Stimulated activated CD8-positive, alpha-beta memory T cell treated with anti-CD3 and anti-CD28 coated beads, Interleukin-2, amount 100 ng/mL, for 48 hours (primary cell): ENCODE measurements around the gene P2RX4.
"Not testable (repeated sequence)": the region's sequence is repeated elsewhere in the genome, so short reads cannot be mapped to it uniquely, and the experiment has no call there.

ENCODE experiments used
- DNase-seq, 2 donors: peaks; one replicate each; pipeline ENCODE4 v3.0.0-alpha.2; 2020; ENCODE audit warnings: low read depth in 2 of 2

P2RX4 gene

GRCh38 chr12:121241156-121241970, 31.4 kb downstream of the P2RX4 start:
- no peak for DNase-seq

GRCh38 chr12:121245031-121245430, 35.1 kb downstream of the P2RX4 start:
- DNase-seq, result no peak

GRCh38 chr12:121245951-121246350, 36.0 kb downstream of the P2RX4 start:
- no peak for DNase-seq

DNA sequence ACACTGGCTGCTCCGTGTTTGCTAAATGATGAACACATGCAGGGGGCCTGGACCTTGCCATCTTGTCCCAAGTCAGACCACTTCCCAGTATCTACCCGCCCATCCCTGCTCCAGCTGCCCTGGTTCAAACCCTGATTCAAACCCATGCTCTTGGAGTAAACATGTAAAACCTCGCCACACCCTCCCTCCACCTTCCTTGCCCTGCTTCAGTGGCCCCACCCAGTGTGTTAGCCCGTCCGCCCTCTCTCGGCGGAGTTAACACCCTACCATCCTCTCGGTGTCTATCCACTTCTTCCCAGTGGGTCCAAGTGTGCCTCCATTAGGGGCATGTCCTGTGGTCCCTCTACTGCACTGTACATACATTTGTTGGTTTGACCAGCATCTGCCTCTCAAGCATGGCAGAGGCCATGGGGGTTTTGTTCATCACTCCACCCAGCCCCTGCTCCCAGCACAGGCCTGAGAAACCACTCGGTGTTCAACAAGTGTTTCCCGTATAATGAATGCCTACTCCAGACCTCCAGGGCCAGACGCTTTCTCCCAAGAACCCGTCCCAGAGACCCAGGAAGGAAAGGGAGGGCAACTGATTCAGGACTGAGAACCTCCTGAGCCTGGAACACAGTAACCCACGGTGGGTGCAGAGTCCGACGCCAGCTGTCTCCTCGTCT, 37.1 kb downstream of the P2RX4 start:
- no peak for DNase-seq

DNA sequence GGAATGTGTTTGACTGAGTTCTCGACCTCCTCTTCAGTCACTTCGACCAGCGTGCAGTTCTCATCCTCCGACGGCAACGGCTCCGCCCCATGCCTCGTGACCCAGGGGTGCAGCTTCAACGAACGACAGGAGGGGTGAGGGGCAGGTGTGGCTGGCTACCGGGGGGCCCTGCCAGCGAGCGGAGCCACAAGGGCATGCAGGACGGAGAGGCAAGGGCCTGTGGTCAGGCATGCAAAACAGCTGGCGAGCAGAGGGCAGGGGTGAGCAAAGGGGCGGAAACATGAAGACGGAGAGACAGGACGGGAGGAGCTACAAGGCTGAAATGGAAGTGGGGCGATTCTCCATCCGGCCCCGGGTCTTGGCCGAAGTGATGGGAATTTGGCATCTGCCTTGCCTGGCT, 38.7 kb downstream of the P2RX4 start:
- DNase-seq, result no peak

DNA sequence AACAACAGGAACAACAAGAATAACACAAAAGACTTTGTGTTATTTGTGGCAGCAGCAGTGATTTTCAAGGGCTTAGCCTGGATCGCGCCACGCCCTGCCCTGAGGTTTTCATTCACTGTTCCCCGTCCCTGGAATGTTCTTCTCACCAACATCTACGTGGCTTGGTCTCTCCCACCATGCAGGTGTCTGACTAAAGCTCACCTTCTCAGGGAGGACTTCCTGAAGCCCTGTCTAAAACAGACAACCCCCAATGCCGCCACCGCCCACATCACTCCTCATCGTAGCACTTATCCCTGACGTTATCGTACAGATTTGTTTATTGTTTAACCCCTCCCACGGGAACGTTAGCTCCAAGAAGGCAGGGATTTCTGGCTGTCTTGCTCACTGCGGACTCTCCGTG, 40.4 kb downstream of the P2RX4 start:
- no peak for DNase-seq

DNA sequence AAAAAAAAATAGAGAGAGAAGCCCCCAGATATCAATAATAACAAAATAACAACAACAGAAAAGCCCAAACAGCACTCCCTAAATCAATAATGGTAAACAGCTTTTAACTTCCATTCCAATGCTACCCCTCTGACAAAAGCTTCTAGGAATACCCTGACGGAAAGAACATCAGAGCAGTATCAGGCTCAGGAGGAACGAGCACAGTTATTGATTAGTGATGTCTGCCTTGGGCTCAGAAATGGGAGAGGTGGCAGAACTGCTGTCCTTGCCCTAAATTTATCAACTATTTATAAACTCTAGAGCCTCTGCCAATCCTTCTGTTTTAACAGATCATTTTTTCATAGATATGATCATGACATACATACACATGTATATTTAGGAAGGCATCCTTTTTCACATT, 41.9 kb downstream of the P2RX4 start:
- no peak for DNase-seq

DNA sequence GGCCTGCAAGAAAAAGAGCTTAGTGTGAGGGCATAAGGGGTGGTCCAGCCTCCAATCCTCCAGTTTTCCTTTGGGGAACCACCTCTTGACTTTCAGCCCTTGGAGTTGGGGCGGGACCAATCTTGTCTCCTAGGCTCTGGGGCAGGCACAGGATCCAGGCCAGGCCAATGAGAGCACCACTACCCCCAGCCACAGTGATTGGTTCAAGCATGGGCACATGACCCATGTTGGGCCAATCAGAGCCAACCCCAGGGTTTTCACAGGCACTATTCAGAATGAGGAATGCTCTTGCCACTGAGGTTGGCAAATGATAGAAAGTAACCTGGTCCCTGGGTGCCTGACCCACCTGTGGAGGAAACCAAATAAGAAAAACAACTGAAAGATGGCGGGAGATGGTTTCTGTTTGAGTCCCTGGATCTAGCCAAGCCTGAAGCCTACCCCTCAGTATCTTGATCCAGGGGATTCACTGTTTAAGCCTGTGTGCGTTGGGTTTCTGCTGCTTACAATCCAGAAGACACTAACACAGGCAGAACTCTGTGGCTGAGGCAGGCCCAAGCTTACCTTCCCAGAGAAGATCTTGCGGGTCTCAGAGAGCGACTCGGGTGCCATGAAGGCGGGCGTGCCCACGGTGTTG, 42.9 kb downstream of the P2RX4 start:
- DNase-seq, result no peak

- no peak for DNase-seq
Measured at GRCh38 chr12:121253638-121254335, 43.9 kb downstream of the P2RX4 start.

DNA sequence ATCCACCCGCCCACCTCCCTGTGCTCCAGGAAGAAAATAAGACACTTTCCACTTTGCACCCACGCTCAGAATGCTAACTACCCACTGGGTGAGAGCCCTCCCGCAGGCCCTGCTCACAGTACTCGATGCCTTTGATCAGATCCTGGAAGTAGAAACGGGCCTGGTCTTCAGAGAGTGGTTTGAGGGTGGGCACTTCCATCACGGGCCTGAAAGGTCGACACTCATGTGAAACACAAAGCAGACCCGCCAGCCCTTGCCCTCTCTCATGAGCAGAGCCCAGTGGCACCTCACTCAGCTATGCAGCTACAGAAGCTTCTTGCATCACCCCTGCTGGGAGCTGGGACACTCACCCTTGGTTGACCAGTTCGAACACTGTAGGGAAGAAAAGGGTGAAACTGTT, 45.5 kb downstream of the P2RX4 start:
- DNase-seq, result no peak

DNA sequence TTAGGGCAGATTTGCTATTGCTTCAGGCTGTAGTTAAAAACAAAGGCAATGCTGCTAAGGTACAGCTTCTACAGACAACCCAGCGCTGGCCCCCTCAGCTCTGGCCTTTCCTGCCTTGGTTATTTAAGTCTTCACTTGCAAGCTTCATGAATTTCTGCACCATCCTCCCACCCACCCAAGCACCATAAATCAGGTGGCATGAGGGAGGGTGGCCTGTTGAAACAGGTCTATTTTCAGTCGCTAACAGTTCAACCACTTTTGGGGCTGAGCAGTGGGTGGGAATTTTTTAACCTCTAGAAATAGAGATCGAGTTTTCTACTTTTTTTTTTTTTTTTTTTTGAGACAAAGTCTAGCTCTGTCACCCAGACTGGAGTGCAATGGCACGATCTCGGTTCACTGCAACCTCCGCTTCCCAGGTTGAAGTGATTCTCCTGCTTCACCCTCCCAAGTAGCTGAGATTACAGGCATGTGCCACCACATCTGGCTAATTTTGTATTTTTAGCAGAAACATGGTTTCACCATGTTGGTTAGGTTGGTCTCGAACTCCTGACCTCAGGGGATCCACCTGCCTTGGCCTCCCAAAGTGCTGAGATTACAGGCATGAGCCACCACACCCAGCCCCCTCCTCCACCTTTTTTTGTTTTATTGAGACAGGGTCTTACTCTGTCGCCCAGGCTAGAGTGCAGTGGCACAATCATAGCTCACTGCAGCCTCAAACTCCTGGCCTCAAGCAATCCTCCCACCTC, 47.9 kb downstream of the P2RX4 start:
- not testable (repeated sequence) for DNase-seq

- no peak for DNase-seq
Measured at GRCh38 chr12:121259074-121259473, 49.1 kb downstream of the P2RX4 start.

GRCh38 chr12:121260091-121260490, 50.2 kb downstream of the P2RX4 start:
- DNase-seq, result no peak

- DNase-seq, result no peak
Measured at GRCh38 chr12:121261398-121261797, 51.5 kb downstream of the P2RX4 start.

DNA sequence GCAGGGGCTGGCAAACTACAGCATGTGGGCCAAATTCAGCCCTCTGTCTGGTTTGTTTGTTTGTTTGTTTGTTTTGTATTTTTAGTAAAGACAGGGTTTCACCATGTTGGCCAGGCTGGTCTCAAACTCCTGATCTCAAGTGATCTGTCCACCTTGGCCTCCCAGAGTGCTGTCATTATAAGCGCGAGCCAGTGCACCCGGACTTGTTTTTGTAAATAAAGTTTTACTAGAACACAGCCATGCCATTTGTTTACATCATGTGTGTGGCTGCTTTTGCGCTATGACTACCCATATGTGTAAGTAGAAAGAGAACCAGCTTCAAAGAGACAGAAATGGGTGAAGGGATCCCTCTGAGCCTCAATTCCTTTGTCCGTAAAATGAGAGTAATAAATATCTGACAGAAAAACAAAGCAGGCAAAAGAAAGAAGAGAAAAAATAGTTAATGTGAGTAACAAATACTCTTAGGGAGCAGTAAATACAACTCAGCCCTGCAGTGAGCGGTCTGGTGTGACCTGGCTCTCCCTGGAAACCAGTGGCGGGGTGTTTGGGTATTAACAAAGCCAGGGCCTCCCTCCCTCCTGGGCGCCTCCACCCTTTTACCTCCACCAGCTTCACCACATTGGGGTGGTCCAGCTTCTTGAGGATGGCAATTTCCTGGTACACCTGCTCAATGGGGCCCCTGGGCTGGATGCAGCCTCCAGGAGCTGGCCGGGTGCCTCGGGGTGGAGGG, 53.4 kb downstream of the P2RX4 start:
- DNase-seq, result no peak

- DNase-seq, result no peak
Measured at GRCh38 chr12:121264135-121264534, 54.2 kb downstream of the P2RX4 start.

- no peak for DNase-seq
Measured at GRCh38 chr12:121264951-121265515, 55.1 kb downstream of the P2RX4 start.

- no peak for DNase-seq
Measured at GRCh38 chr12:121267822-121268221, 57.9 kb downstream of the P2RX4 start.

DNA sequence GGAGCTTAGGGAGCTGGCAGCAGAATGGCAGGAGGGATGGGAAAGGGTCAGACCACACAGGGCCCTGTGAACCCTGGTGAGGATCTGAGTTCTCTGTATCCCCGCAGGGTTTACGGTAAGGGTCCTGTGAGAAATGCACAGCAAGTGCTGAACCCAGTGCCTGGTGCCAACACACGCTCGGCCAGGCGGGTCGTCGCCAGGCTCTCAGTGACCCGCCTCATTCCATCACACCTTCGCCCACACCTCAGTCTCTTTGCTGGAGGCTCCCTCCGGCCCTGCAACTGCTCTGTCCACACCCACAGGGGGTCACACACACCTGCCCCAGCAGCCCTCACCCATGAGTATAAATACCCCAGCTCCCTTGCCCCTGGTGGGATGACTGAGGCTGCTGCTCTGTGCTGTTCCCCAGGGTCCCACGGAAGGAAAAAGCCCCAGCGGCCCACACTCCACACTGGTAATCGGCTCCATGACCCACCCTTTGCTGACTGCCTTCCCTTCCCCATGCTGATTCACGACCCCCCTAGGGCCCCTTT, 63.5 kb downstream of the P2RX4 start:
- DNase-seq, result no peak

GRCh38 chr12:121274036-121274763, 64.3 kb downstream of the P2RX4 start:
- no peak for DNase-seq
